Brain microvascular endothelial cell (primary cell): ENCODE measurements around the gene TM4SF4.

Experiments used
- DNase-seq: peaks from one replicate; pipeline ENCODE4 v3.0.0-alpha.2; 2020
- H3K27ac ChIP-seq: fragments of 250-450 bp; sonication (Bioruptor Pico); 2 replicates; pipeline ENCODE4 v1.5.1; 2020; ENCODE audit warnings: mild to moderate bottlenecking, moderate library complexity
- H3K27me3 ChIP-seq: fragments of 250-450 bp; sonication (Bioruptor Pico); replicated peaks from 2 replicates; pipeline ENCODE4 v1.5.1; 2020; ENCODE audit warnings: mild to moderate bottlenecking
- H3K36me3 ChIP-seq: fragments of 250-450 bp; sonication (Bioruptor Pico); replicated peaks from 2 replicates; pipeline ENCODE4 v1.5.1; 2020; ENCODE audit warnings: mild to moderate bottlenecking
- H3K4me3 ChIP-seq: 2 replicates; pipeline ENCODE4 v1.5.1; 2011; ENCODE audit warnings: low read depth, mild to moderate bottlenecking, control low read depth, low read length, moderate library complexity
- in situ Hi-C: cut with HindIII; loops from 2 replicates; pipeline ENCODE4 v1.10.0; 2017; ENCODE audit warnings: low sequenced_read_pairs, low pct_ligation_motif_present
- TF ChIP-seq, protein P1 (sequence below): IDR thresholded peaks from 2 replicates; pipeline ENCODE4 v1.5.1; 2011; ENCODE audit warnings: low read depth, mild to moderate bottlenecking, moderate library complexity, low read length, control low read depth, inconsistent platforms; ENCODE audit errors: missing control alignments

The TM4SF4 gene

DNA sequence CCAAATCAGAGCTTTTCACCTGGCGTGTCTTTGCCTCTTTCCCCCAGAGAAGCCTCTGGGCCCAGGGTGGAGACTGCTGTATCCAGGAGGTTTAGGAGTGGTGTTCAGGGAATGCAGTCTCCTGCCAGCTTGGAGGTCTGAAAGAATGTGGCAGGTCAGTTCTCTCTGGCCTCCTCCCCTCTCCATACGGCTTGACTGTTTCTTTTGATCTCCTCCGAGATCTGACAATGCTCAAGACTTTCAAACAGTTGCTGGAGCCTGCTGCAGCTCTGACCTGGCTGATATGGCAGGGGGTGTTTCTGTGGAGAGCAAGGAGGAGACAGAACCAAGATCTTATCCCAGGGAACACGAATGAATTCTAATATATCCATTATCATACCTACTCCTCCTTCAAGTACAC is 24.7 kb upstream of the TM4SF4 start:
- H3K4me3 ChIP-seq, result no peak overlapping the region
- TF ChIP-seq, protein P1, sequence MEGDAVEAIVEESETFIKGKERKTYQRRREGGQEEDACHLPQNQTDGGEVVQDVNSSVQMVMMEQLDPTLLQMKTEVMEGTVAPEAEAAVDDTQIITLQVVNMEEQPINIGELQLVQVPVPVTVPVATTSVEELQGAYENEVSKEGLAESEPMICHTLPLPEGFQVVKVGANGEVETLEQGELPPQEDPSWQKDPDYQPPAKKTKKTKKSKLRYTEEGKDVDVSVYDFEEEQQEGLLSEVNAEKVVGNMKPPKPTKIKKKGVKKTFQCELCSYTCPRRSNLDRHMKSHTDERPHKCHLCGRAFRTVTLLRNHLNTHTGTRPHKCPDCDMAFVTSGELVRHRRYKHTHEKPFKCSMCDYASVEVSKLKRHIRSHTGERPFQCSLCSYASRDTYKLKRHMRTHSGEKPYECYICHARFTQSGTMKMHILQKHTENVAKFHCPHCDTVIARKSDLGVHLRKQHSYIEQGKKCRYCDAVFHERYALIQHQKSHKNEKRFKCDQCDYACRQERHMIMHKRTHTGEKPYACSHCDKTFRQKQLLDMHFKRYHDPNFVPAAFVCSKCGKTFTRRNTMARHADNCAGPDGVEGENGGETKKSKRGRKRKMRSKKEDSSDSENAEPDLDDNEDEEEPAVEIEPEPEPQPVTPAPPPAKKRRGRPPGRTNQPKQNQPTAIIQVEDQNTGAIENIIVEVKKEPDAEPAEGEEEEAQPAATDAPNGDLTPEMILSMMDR, result no peak
- no peaks in the 10 kb centered on the region for H3K36me3 ChIP-seq
- no peak for DNase-seq
- in situ Hi-C loops, result no loop called here
- no peaks in the 10 kb centered on the region for H3K27me3 ChIP-seq
- no peak overlapping the region for H3K27ac ChIP-seq

DNA sequence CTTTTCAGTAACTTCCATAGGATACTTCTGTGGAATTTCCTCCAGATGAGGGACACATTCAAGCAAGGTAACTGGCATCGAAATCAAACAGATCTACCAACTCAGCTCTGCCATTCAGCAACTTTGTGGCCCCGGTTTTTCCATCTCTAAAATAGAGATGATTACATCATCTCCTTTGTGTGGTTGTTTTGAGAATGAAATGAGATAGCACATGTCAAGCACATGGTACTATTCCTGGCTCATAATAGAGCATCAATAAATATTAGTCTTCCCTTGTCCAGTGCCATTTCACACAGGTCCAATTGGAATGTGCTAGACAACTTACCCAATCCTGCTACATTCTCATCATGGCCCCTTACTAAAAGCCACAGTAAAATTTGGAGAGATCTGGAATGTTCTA is 24.2 kb upstream of the TM4SF4 start:
- no peaks in the 10 kb centered on the region for H3K36me3 ChIP-seq
- H3K4me3 ChIP-seq, result no peak overlapping the region
- H3K27me3 ChIP-seq, result no peaks in the 10 kb centered on the region
- no peak for DNase-seq
- TF ChIP-seq, protein P1, result no peak
- in situ Hi-C loops, result no loop called here
- no peak overlapping the region for H3K27ac ChIP-seq

DNA sequence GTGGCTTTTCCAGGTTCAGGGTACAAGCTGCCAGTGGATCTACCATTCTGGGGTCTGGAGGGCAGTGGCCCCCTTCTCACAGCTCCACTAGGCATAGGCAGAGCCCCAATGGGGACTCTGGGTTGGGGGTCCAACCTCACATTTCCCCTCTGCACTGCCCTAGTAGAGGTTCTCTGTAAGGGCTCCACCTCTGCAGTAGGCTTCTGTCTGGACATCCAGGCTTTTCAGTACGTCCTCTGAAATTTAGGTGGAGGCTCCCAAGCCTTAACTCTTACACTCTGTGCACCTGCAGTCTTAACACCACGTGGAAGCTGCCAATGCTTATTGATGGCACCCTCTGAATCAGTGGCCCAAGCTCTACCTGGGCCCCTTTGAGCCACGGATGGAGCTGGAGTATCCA is 22.5 kb upstream of the TM4SF4 start:
- no peaks in the 10 kb centered on the region for H3K27me3 ChIP-seq
- in situ Hi-C loops, result no loop called here
- H3K4me3 ChIP-seq, result no peak overlapping the region
- TF ChIP-seq, protein P1, result no peak
- no peaks in the 10 kb centered on the region for H3K36me3 ChIP-seq
- H3K27ac ChIP-seq, result no peak overlapping the region
- DNase-seq, result no peak

DNA sequence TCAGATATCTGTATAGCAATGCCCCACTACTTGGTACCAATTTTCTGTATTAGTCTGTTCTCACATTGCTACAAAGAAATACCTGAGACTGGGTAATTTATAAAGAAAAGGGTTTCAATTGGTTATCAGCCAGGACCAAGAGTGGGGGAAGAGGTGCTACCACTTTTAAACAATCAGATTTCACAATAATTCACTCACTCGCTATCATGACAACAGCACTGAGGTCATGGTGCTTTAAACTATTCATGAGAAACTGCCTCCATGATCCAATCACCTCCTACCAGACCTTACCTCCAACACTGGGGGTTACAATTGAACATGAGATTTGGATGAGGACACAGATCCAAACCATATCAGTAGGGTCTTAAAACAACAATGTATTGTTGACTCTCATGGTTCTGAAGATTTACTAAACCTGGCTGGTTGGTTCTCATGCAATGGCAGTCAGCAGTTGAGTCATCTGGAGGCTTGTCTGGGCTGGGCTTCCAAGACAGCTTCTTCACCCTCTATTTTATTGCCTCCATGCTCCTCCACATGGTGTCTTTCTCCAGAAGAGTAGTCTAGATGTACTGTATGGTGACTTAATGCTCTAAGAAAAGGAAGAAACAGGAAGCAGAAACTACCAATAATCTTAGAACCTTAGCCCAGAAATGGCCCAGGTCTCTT is 21.2 kb upstream of the TM4SF4 start:
- DNase-seq, result no peak
- Histone ChIP-seq H3K27me3 (no peaks in the 10 kb centered on the region), H3K36me3 (no peaks in the 10 kb centered on the region), H3K4me3 (no peak overlapping the region), H3K27ac (no peak overlapping the region)
- in situ Hi-C loops, result no loop called here
- TF ChIP-seq, protein P1, result no peak

DNA sequence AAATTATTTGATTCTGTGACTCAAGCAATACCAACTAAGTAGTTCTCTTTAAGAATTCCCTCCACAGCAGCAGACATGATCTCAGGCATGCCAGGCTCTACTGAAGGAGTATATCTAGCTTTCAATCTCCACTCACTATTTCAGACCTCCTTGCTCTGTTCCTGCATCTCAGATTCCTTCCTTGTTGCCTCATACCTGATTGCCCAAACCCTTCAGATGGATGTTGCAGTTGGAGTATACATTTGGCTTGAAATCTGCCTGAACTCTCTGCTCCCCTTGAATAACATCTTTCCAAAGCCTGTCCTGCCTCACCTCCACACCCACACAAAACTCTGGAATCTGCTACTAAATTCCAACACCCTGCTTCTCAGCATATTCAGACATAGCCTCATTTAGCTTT is 19.8 kb upstream of the TM4SF4 start:
- Histone ChIP-seq H3K27me3 (no peaks in the 10 kb centered on the region), H3K4me3 (no peak overlapping the region), H3K27ac (no peak overlapping the region), H3K36me3 (no peaks in the 10 kb centered on the region)
- DNase-seq, result no peak
- in situ Hi-C loops, result no loop called here
- TF ChIP-seq, protein P1, result no peak

DNA sequence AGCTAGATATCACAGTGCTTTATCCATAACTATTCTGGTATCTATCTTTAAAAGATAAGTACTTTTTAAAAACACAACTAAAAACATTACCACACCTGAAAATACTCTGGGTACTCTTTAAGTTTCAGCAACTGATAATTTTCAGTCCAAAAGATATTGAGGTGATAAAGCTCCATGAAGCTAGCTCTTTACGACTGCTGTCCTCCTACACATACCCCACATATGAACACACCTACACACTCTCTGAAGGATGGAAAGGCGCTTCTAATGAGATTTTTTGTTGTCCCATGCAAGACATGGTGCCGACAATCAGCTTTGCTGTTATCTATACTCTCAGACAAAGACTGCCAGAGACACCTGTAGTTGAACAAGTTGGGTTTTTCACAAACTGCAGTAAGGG is 19.1 kb upstream of the TM4SF4 start:
- TF ChIP-seq, protein P1, result no peak
- in situ Hi-C loops, result no loop called here
- Histone ChIP-seq H3K27me3 (no peaks in the 10 kb centered on the region), H3K4me3 (no peak overlapping the region), H3K27ac (no peak overlapping the region), H3K36me3 (no peaks in the 10 kb centered on the region)
- DNase-seq, result no peak
